Suprapubic skin (tissue), 4 donors: ENCODE results near the gene OR2C1. TPM values are rescaled to one million over a fixed set of nuclear protein-coding genes. Genes with fewer than 3 reads are reported as not detected.

ENCODE experiments used
- DNase-seq, 2 donors: peaks; one replicate each; pipeline ENCODE4 v3.0.0-alpha.2; 2019; ENCODE audit warnings: low spot score in 2 of 2
- H3K27ac ChIP-seq: fragments of 200-600 bp; sonication (generic); one replicate; pipeline ENCODE4 v1.5.1; 2019
- H3K27me3 ChIP-seq: fragments of 200-600 bp; sonication (generic); one replicate; pipeline ENCODE4 v1.5.1; 2019
- H3K36me3 ChIP-seq: fragments of 200-600 bp; sonication (generic); one replicate; pipeline ENCODE4 v1.5.1; 2019
- H3K4me1 ChIP-seq: fragments of 200-600 bp; sonication (generic); one replicate; pipeline ENCODE4 v1.5.1; 2019
- H3K4me3 ChIP-seq: fragments of 200-600 bp; sonication (generic); one replicate; pipeline ENCODE4 v1.5.1; 2019; ENCODE audit warnings: mild to moderate bottlenecking
- H3K9me3 ChIP-seq: fragments of 200-600 bp; sonication (generic); one replicate; pipeline ENCODE4 v1.5.1; 2019
- EP300 ChIP-seq: sonication (generic); formaldehyde crosslinking; IDR thresholded peaks from one replicate; pipeline ENCODE4 v1.6.1; 2017; ENCODE audit warnings: antibody characterized with exemption
- POLR2A ChIP-seq, 2 donors: fragments of 450-650 bp; IDR thresholded peaks; one replicate each; pipeline ENCODE4 v1.6.1; 2017; ENCODE audit warnings: antibody characterized with exemption in 2 of 2, mild to moderate bottlenecking in 2 of 2, moderate library complexity in 2 of 2
- POLR2AphosphoS5 ChIP-seq, 3 donors: sonication (generic); formaldehyde crosslinking; IDR thresholded peaks; one replicate each; pipeline ENCODE4 v1.6.1; 2017; ENCODE audit warnings: antibody characterized with exemption in 3 of 3
- WGBS: methylation state at CpG from one replicate; pipeline ENCODE4 v1.1.5; 2018; 5-methylcytosine and 5-hydroxymethylcytosine counted together
- total RNA-seq, 4 donors: library from RNA; depleted of rRNA; stranded (reverse); fragments of >200 nt; gene quantifications; one replicate each; pipeline ENCODE4 v1.1.0, GENCODE V29; 2016
- TF ChIP-seq, protein P1 (sequence below), 2 donors: fragments of 200-600 bp in 1 of 2; fragments of 450-650 bp in 1 of 2; sonication (generic) in 1 of 2; IDR thresholded peaks; one replicate each; pipeline ENCODE4 v1.5.1; 2016 to 2019; ENCODE audit warnings: antibody characterized with exemption in 2 of 2, mild to moderate bottlenecking in 1 of 2, moderate library complexity in 1 of 2

Gene OR2C1
- total RNA-seq: under 1 TPM in 1 of 4 donors, not detected in 3; 0.34 TPM

- 77% methylated on average over 3 of the region's 3 CpGs for WGBS
- no peaks in the 10 kb centered on the region for H3K27me3 ChIP-seq
- DNase-seq: no peak
- H3K36me3 ChIP-seq: no peaks in the 10 kb centered on the region
- no peaks in the 10 kb centered on the region for H3K4me1 ChIP-seq
- TF ChIP-seq, protein P1, sequence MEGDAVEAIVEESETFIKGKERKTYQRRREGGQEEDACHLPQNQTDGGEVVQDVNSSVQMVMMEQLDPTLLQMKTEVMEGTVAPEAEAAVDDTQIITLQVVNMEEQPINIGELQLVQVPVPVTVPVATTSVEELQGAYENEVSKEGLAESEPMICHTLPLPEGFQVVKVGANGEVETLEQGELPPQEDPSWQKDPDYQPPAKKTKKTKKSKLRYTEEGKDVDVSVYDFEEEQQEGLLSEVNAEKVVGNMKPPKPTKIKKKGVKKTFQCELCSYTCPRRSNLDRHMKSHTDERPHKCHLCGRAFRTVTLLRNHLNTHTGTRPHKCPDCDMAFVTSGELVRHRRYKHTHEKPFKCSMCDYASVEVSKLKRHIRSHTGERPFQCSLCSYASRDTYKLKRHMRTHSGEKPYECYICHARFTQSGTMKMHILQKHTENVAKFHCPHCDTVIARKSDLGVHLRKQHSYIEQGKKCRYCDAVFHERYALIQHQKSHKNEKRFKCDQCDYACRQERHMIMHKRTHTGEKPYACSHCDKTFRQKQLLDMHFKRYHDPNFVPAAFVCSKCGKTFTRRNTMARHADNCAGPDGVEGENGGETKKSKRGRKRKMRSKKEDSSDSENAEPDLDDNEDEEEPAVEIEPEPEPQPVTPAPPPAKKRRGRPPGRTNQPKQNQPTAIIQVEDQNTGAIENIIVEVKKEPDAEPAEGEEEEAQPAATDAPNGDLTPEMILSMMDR (IDR thresholded peaks at IDR 0.05): no peak
- no peak for TF ChIP-seq POLR2AphosphoS5 (IDR thresholded peaks at IDR 0.05)
- TF ChIP-seq POLR2A (IDR thresholded peaks at IDR 0.05): no peak
- TF ChIP-seq EP300: no peak
- no peak within 1 kb of the TSS for H3K27ac ChIP-seq
- no peaks in the 10 kb centered on the region for H3K9me3 ChIP-seq
- no peak within 1 kb of the TSS for H3K4me3 ChIP-seq
These were observed at the start of gene OR2C1 for GRCh38 chr16:3355589-3355988. TSS of gene OR2C1 (plus strand) at chr16:3355889. CDS start at chr16:3355941, 52 bp downstream.

DNA sequence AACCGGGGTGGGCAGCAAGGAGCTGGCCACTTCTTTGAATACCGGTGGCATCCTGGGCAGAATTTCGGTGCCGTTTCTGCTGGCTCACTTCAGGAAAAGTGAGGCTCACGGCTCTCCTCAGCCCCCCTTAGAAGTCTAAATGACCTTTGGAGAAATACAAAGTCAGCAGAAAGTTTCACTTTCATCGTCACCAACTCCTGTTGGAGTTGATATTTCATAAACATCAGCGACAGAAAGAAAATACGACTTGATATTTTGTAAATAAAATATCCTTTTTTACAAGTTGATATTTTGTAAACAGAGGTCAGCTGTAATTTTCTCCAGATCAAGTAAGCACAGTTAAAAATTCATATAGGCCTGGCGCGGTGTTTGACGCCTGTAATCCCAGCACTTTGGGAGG is 49.6 kb upstream of the OR2C1 start:
- TF ChIP-seq, protein P1 (IDR thresholded peaks at IDR 0.05): no peak
- TF ChIP-seq POLR2A (IDR thresholded peaks at IDR 0.05): no peak
- WGBS: 63% methylated on average over 11 of the region's 11 CpGs
- peaks cover 50% of the 10 kb centered on the region for H3K9me3 ChIP-seq
- H3K27ac ChIP-seq: peak overlapping the region; percentile 87
- peaks cover 20% of the 10 kb centered on the region for H3K4me1 ChIP-seq
- no peaks in the 10 kb centered on the region for H3K27me3 ChIP-seq
- H3K4me3 ChIP-seq: peak overlapping the region; percentile 67
- peaks cover 31% of the 10 kb centered on the region for H3K36me3 ChIP-seq
- no peak for DNase-seq

- TF ChIP-seq, protein P1 (IDR thresholded peaks at IDR 0.05): no peak
- TF ChIP-seq EP300: no peak
- TF ChIP-seq POLR2AphosphoS5 (IDR thresholded peaks at IDR 0.05): no peak
- TF ChIP-seq POLR2A (IDR thresholded peaks at IDR 0.05): no peak
- Histone ChIP-seq H3K36me3 (peaks cover 64% of the 10 kb centered on the region), H3K27me3 (no peaks in the 10 kb centered on the region), H3K4me1 (peaks cover under 1% of the 10 kb centered on the region), H3K27ac (no peak overlapping the region), H3K9me3 (peaks cover 69% of the 10 kb centered on the region), H3K4me3 (no peak overlapping the region)
- 87% methylated on average over 4 of the region's 4 CpGs for WGBS
- no peak for DNase-seq
These were observed 44.2 kb upstream of the OR2C1 start for GRCh38 chr16:3311496-3311895.

- Histone ChIP-seq H3K9me3 (peaks cover 87% of the 10 kb centered on the region), H3K4me3 (no peak overlapping the region), H3K27ac (no peak overlapping the region), H3K27me3 (no peaks in the 10 kb centered on the region), H3K4me1 (no peaks in the 10 kb centered on the region), H3K36me3 (peaks cover 50% of the 10 kb centered on the region)
- TF ChIP-seq POLR2A (IDR thresholded peaks at IDR 0.05) (no peak), POLR2AphosphoS5 (IDR thresholded peaks at IDR 0.05) (no peak), EP300 (no peak)
- TF ChIP-seq, protein P1 (IDR thresholded peaks at IDR 0.05): no peak
- 93% methylated on average over 3 of the region's 3 CpGs for WGBS
- no peak for DNase-seq
These were observed 38.2 kb upstream of the OR2C1 start for GRCh38 chr16:3317315-3317999.

DNA sequence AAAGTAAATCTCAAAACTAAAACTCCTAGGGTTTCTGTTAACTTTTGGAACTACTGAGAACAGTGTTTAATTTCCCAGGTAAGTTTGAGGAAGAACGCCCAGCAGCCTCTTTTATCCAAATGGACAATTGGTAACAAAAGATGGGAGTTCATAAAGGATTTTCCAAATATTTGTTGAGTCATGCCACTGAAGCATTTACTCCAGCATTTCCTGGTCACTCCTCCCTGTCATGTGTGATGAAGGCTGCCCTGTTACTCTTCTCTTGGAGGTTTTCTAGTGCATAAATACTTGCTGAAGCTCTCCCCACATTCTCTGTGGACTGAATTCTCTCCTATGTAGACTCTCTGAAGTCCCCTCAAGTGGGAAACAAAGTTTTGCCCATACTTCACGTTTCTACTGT is 33.9 kb upstream of the OR2C1 start:
- H3K36me3 ChIP-seq: peaks cover 12% of the 10 kb centered on the region
- no peak overlapping the region for H3K27ac ChIP-seq
- DNase-seq: no peak
- no peaks in the 10 kb centered on the region for H3K27me3 ChIP-seq
- peaks cover 64% of the 10 kb centered on the region for H3K9me3 ChIP-seq
- H3K4me3 ChIP-seq: no peak overlapping the region
- H3K4me1 ChIP-seq: no peaks in the 10 kb centered on the region
- TF ChIP-seq, protein P1 (IDR thresholded peaks at IDR 0.05): no peak
- TF ChIP-seq POLR2AphosphoS5 (IDR thresholded peaks at IDR 0.05): no peak
- TF ChIP-seq EP300: no peak
- no peak for TF ChIP-seq POLR2A (IDR thresholded peaks at IDR 0.05)
- 71% methylated on average over 2 of the region's 2 CpGs for WGBS
